ENCODE results near the gene ABCF2.

ABCF2 gene

DNA sequence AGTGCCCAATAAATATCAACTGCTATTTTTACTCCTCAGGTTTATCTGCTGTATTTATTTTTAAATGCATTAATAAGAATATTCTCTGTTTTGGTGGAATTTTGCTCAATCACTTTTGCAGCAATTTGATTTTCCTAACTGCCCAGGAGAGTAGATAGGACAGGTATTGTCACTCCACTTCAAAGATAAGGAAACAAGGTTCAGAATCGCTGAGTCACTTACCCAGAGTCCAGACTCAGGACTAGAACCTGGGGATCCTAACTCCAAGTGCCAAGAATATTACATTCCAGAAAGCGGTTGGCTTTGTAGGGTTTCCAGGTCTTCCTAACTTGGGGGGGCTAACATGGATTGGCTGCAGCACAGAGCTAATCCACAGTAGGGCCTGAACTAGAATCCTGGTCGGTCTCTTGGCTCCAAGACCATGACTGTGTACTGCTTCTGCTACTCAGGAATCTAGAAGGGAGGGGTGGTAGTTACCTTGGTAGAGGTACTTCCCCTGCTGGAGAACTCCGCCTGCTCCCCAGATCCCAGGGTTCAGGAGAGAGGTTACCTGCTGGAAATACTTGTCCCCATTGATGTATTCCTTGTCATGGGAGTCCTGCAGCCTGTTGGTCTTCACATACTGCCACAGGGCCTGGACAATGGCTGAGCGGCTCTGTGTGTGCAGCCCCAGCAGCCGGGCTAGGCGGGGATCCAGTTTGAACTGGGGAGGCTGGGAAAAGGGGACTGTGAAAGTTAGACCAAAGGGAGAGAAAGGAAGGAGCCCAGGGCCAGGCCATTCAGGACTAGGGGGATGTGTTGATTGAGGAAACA, 14.1 kb upstream of the ABCF2 start:
- no peak for DNase-seq

DNA sequence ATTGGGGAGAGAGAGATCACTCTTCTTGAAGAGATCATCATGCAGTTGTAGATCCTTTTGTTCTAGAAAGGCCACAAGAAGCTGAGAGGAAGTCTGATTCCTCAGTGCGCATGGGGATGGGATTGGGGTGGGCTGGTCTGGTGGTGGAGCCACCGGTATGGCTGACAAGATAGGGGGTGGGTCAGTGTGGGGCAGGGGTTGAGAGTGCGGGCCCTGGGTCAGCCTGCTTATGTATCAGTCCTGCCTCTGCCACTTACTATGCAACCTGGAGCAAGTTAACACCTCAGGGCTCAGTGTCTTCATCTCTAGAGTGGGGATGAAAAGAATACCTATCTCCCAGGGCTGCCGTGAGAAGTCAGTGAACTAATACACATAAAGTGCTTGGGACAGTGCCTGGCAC, 13.5 kb upstream of the ABCF2 start:
- DNase-seq: no peak

- no peak for DNase-seq
Observed at GRCh38 chr7:151239837-151240459, 12.9 kb upstream of the ABCF2 start.

DNA sequence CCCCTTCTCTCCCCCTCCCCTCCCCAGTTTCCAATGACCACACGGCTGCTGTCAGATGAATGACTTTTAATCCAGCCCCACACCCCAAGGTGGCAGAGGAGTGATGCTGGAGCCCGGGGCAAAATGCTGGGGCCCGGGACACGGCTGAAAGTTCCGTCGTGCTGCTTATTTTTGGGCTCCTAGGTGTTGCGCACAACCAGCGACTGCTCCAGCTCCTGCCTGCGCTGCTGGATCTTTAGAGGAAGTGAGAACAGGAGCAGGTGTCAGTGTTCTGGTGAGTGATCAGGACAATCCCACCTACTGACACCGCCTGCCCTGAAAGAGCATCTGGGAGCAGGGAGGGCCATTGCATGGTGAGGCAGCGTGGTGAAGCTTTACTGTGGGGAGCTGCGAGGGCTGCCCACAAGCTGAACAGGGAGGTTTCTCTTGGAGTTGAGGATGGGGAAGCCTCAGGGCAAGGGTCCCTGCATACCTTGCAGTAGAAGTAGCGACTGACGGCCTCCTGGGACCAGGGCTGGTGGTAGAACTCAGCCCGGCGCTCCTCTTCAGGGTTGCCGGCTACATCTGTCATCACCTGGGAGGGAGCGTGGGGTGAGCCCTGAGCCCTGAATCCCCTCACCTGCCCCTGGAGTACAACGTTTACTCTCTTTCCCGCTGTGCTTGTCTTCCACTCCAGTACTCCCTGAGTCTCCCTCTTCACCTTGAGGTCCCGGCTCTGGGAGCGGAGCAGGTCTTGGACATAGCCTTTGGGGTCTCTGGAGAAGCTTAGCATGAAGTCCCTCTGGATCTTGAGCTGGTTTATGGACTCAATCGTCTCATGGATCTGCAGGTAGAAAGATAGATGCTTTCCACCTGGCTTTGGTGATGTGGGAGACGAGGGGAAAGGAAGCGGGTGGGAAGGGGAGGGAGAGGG, 12.2 kb upstream of the ABCF2 start:
- DNase-seq: no peak

DNA sequence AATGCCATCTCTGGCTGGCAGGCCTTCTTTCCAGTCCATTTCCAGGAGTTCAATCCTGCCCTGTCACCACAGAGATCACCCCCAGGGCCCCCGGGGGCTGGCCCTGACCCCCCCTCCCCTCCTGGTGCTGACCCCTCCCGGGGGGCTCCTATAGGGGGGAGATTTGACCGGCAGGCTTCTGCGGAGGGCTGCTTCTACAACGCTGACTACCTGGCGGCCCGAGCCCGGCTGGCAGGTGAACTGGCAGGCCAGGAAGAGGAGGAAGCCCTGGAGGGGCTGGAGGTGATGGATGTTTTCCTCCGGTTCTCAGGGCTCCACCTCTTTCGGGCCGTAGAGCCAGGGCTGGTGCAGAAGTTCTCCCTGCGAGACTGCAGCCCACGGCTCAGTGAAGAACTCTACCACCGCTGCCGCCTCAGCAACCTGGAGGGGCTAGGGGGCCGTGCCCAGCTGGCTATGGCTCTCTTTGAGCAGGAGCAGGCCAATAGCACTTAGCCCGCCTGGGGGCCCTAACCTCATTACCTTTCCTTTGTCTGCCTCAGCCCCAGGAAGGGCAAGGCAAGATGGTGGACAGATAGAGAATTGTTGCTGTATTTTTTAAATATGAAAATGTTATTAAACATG, 11.3 kb upstream of the ABCF2 start:
- DNase-seq: no peak

DNA sequence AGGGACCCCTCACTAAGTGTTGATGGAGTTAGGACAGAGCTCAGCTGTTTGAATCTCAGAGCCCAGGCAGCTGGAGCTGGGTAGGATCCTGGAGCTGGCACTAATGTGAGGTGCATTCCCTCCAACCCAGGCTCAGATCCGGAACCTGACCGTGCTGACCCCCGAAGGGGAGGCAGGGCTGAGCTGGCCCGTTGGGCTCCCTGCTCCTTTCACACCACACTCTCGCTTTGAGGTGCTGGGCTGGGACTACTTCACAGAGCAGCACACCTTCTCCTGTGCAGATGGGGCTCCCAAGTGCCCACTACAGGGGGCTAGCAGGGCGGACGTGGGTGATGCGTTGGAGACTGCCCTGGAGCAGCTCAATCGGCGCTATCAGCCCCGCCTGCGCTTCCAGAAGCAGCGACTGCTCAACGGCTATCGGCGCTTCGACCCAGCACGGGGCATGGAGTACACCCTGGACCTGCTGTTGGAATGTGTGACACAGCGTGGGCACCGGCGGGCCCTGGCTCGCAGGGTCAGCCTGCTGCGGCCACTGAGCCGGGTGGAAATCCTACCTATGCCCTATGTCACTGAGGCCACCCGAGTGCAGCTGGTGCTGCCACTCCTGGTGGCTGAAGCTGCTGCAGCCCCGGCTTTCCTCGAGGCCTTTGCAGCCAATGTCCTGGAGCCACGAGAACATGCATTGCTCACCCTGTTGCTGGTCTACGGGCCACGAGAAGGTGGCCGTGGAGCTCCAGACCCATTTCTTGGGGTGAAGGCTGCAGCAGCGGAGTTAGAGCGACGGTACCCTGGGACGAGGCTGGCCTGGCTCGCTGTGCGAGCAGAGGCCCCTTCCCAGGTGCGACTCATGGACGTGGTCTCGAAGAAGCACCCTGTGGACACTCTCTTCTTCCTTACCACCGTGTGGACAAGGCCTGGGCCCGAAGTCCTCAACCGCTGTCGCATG, 10.5 kb upstream of the ABCF2 start:
- DNase-seq: no peak

GRCh38 chr7:151236406-151236805, 9.4 kb upstream of the ABCF2 start:
- no peak for DNase-seq

DNA sequence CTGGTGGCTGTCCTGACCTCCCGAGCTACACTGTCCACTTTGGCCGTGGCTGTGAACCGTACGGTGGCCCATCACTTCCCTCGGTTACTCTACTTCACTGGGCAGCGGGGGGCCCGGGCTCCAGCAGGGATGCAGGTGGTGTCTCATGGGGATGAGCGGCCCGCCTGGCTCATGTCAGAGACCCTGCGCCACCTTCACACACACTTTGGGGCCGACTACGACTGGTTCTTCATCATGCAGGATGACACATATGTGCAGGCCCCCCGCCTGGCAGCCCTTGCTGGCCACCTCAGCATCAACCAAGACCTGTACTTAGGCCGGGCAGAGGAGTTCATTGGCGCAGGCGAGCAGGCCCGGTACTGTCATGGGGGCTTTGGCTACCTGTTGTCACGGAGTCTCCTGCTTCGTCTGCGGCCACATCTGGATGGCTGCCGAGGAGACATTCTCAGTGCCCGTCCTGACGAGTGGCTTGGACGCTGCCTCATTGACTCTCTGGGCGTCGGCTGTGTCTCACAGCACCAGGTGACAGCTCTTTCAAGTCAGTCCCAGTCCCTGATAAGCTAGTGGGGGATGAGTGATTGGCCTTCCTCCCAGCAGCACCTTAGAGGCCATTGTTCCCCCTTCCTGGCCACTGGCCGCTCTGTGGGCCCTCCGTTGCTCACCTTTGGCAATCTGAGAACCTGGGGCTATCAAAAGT, 8.2 kb upstream of the ABCF2 start:
- DNase-seq: no peak

DNA sequence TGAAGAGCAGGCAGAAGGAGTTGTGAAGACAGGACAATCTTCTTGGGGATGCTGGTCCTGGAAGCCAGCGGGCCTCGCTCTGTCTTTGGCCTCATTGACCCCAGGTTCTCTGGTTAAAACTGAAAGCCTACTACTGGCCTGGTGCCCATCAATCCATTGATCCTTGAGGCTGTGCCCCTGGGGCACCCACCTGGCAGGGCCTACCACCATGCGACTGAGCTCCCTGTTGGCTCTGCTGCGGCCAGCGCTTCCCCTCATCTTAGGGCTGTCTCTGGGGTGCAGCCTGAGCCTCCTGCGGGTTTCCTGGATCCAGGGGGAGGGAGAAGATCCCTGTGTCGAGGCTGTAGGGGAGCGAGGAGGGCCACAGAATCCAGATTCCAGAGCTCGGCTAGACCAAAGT, 6.8 kb upstream of the ABCF2 start:
- DNase-seq: no peak

- peak; percentile 18 for DNase-seq
Observed at GRCh38 chr7:151232917-151233701, 6.1 kb upstream of the ABCF2 start.

DNA sequence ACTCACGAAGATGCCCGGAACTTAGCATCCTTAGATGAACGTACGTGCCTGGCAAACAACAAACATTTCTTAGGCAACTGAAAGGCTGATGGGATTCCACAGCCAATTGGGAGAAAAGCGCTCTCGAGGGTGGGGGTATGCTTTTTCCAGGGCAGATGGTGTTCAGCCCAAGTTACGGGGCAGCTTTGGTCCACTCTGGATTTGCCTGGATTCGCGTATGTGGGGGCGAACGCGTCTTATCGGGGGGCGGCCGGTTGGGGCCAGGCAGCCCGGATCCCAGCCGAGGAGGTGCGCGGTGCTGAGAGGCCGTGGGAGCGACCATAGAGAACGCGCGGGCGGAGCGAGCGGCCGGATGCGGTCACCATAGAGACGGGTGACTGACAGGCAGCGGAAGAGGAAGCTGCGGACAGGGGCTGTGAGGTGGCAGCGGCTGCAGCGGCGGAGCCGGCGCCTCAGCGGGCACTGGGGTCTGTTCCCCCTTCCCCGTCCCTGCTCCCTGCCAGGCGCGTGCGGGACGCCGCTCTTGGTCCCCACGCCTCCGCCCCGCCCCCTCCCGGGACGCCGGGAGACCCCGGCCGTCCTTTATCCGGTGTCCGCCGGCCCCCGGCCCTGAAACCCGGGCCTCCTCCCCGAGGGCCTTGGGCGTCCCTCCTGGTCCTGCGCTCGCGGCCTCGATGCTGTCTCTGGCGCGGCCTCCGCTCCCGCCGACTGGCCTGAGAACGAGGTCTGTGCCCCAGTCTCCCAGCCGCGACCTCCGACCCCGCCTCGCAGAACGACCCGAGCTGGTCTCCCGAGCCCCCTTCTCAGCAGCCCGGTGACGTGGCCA, 5.3 kb upstream of the ABCF2 start, which contains the start of gene CHPF2:
Gene CHPF2, plus strand, starts transcription at position 393 of the 826 bp plus-strand sequence. CDS start 1,529 bp downstream, outside the sequence.
- peak; percentile 80 for DNase-seq

DNA sequence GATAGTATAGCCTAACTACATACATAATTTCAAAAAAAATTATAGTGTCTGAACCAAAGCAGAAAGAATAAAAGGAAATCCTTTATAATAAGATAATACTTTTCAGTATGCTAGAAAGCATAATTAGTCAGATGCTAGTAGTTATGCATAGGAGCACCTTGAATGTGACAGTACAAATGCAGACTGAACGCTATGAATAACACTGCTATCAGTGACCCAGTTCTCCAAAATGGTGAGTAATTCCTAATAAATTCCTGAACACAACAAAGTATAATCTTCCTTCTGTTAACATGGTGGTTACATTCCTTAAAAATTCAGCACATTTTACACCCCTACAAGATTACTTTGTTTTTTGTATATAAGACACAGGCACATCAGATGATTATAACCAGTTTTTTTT, 4.1 kb upstream of the ABCF2 start:
- DNase-seq: no peak

- no peak for DNase-seq
Observed at GRCh38 chr7:151229249-151229648, 2.2 kb upstream of the ABCF2 start.

DNA sequence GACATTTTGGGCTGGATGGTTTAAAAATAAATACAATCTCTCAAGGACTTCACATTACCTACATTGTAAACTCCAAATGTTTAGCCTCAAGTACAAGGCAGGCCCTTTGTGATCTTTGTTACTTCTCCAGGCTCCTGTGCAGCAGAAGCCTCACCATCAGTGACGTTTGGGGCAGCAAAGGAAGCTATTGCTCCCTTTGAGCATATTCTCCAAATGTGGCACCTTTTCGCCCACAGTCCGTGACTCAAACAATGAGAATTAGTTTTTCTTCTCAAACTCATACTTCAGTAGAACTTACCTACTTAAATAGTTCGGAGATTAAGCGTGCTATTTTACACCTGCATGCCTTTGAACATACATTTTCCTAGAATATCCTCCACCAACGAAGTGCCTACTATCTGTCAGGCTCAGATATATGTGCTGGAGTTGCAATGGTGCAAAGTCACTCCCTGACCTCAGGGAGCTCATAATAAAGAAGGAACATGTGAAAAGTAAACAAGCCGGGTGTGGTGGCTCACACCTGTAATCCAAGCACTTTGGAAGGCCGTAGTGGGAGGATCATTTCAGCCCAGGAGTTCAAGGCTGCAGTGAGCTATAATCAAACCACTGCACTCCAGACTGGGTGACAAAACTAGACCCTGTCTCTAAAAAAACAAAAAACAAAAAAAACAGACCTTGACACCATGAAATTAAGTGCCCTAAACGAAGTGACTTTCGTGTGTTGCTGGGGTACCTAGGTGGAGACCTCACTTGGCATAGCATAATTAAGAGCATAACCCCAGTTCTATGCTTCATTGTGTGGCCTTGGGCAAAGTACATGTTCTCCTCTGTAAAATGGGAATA, 1.2 kb upstream of the ABCF2 start:
- DNase-seq: no peak

GRCh38 chr7:151226560-151226874, 488 bp downstream of the ABCF2 start:
- DNase-seq: no peak

- no peak for DNase-seq
Observed at GRCh38 chr7:151225948-151226510, 976 bp downstream of the ABCF2 start.

GRCh38 chr7:151223728-151224127, 3.3 kb downstream of the ABCF2 start:
- no peak for DNase-seq

DNA sequence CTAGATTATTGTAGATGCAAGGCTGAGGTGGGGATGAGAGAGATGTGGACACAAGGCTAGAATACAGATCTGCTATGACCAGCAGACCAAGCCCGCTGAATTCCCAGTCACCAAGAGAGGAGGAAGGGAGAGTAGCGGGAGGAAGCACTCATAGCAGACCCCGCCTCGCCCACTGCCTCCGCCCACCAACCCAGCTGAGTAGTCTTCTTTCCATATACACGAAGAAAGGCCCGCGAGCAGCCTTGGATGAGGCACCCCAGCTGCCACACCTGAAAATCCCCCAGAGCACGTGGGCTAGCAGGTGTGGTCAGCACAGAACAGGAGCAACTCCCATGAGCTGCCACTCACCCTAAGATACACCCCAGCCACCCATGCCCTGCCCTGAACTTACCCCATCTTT, 8.8 kb downstream of the ABCF2 start:
- no peak for DNase-seq
